Karpas-422 (cell line): ENCODE data around the gene AQP6. TPM values are rescaled to one million over a fixed set of nuclear protein-coding genes. Genes with fewer than 3 reads are reported as not detected.

ENCODE experiments used
- DNase-seq: peaks from one replicate; pipeline ENCODE4 v3.0.0-alpha.2; 2015
- H2AFZ ChIP-seq: fragments of 200-600 bp; sonication (generic); 2 replicates; pipeline ENCODE4 v1.6.1; 2014; ENCODE audit warnings: antibody characterized with exemption, low read length, mixed read lengths
- H3K27ac ChIP-seq: fragments of 200-600 bp; sonication (generic); 2 replicates; pipeline ENCODE4 v1.5.1; 2014; ENCODE audit warnings: mild to moderate bottlenecking, low read length, moderate library complexity
- H3K27me3 ChIP-seq: fragments of 200-600 bp; sonication (generic); 2 replicates; pipeline ENCODE4 v1.6.1; 2014; ENCODE audit warnings: low read length, mixed read lengths
- H3K36me3 ChIP-seq: fragments of 200-600 bp; sonication (generic); 2 replicates; pipeline ENCODE4 v1.6.1; 2014; ENCODE audit warnings: low read length, mixed read lengths; ENCODE audit not compliant: insufficient read depth
- H3K4me1 ChIP-seq: fragments of 200-600 bp; sonication (generic); 2 replicates; pipeline ENCODE4 v1.6.1; 2014; ENCODE audit warnings: mild to moderate bottlenecking, low read length, mixed read lengths
- H3K4me2 ChIP-seq: fragments of 200-600 bp; sonication (generic); 2 replicates; pipeline ENCODE4 v1.6.1; 2014; ENCODE audit warnings: low read length, low read depth, mild to moderate bottlenecking; ENCODE audit not compliant: poor library complexity, severe bottlenecking
- H3K4me3 ChIP-seq: fragments of 200-600 bp; sonication (generic); 2 replicates; pipeline ENCODE4 v1.5.1; 2014; ENCODE audit warnings: mild to moderate bottlenecking, antibody characterized with exemption, low read length, mixed read lengths
- H3K79me2 ChIP-seq: fragments of 200-600 bp; sonication (generic); 2 replicates; pipeline ENCODE4 v1.6.1; 2014; ENCODE audit warnings: mild to moderate bottlenecking, low read length, mixed read lengths
- H3K9ac ChIP-seq: fragments of 200-600 bp; sonication (generic); 2 replicates; pipeline ENCODE4 v1.6.0; 2014; ENCODE audit warnings: low read length
- H3K9me2 ChIP-seq: fragments of 200-600 bp; sonication (generic), shearing (Covaris generic); replicated peaks from 2 replicates; pipeline ENCODE4 v1.6.0; 2014; ENCODE audit warnings: mild to moderate bottlenecking, low read length, moderate library complexity; ENCODE audit not compliant: insufficient read depth
- H3K9me3 ChIP-seq: fragments of 300-700, 200-600 bp; sonication (generic); 2 replicates; pipeline ENCODE4 v1.6.1; 2014; ENCODE audit warnings: low read length, mixed read lengths
- H4K20me1 ChIP-seq: fragments of 200-600 bp; sonication (generic); 2 replicates; pipeline ENCODE4 v1.6.1; 2014; ENCODE audit warnings: mild to moderate bottlenecking, antibody characterized with exemption, low read length, low read depth; ENCODE audit not compliant: insufficient read depth
- total RNA-seq: library from RNA; depleted of rRNA; stranded (reverse); fragments of >200 nt; shearing (Covaris generic); gene quantifications from 2 replicates; pipeline ENCODE4 v1.2.3, GENCODE V29; 2014; ENCODE audit warnings: low replicate concordance

The AQP6 gene
- total RNA-seq, 1 experiment from 2014 or later: 0.04 TPM

DNA sequence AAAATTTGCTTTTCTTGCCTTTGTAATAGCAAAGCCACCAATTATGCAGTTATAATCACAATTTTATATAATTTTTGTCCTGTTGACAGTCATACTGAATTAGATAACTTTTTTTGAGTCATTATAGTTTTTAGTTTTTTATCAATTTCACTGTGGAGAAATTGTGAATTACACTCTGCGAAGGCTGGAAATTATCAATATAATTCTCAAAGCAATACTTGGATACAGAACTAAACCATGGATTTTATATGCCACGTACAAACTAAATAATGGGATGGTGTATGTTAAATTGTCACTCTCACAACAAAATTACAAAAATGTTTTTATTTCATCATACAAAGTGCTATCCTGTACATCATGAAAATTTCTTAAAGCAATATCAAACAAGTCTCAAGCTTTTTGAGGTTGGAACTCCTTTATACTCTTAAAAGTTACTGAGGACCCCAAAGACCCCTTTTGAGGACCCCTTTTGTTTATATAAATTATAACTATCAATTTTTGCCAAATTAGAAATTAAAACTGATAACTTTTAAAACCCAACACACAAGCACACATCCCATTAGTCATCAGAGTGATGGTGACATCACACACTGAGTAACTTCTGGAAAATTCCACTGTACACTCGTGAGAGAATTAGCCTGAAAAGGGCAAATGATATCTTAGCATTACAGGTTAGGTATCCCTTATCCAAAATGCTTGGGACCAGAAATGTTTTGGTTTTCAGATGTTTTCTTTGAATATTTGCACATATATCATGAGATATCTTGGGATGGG lies 42.0 kb upstream of the AQP6 start:
- H3K36me3 ChIP-seq: no peaks in the 10 kb centered on the region
- no peaks in the 10 kb centered on the region for H3K9me3 ChIP-seq
- no peak for DNase-seq
- H3K4me3 ChIP-seq: no peak overlapping the region
- H3K27ac ChIP-seq: no peak overlapping the region
- no peak overlapping the region for H3K4me2 ChIP-seq
- H3K9me2 ChIP-seq: no peaks in the 10 kb centered on the region
- no peaks in the 10 kb centered on the region for H3K27me3 ChIP-seq
- H3K4me1 ChIP-seq: peaks cover 12% of the 10 kb centered on the region
- H2AFZ ChIP-seq: no peak overlapping the region
- H4K20me1 ChIP-seq: no peaks in the 10 kb centered on the region
- no peak overlapping the region for H3K9ac ChIP-seq
- no peaks in the 10 kb centered on the region for H3K79me2 ChIP-seq

DNA sequence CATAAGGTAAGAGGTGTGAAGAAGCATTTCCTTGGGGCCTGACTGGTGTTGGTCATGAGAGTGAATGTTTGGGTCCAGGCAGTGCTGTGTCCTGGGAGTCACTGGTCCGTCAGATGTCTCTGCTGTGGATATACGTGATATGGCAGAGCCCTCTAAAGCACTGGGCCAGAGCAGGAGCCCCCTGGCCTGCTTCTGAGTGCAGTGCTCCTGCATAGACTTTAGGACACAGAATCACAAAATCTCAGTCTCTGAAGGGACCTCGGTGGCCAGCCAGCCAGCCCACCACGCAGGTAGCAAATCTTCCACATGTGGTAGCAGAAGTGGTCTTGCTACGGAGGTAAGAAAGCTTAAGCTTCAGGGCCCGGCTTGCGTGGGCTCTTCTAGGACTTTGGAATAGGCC lies 40.7 kb upstream of the AQP6 start:
- no peak for DNase-seq
- Histone ChIP-seq H3K4me2 (no peak overlapping the region), H2AFZ (0 out of 2 replicates have a peak overlapping the region, but pooled peaks have one; percentile 1), H3K9me3 (no peaks in the 10 kb centered on the region), H3K4me1 (peaks cover 12% of the 10 kb centered on the region), H3K9ac (no peak overlapping the region), H3K9me2 (no peaks in the 10 kb centered on the region), H3K36me3 (no peaks in the 10 kb centered on the region), H4K20me1 (no peaks in the 10 kb centered on the region), H3K27me3 (no peaks in the 10 kb centered on the region), H3K27ac (no peak overlapping the region), H3K79me2 (no peaks in the 10 kb centered on the region), H3K4me3 (no peak overlapping the region)

DNA sequence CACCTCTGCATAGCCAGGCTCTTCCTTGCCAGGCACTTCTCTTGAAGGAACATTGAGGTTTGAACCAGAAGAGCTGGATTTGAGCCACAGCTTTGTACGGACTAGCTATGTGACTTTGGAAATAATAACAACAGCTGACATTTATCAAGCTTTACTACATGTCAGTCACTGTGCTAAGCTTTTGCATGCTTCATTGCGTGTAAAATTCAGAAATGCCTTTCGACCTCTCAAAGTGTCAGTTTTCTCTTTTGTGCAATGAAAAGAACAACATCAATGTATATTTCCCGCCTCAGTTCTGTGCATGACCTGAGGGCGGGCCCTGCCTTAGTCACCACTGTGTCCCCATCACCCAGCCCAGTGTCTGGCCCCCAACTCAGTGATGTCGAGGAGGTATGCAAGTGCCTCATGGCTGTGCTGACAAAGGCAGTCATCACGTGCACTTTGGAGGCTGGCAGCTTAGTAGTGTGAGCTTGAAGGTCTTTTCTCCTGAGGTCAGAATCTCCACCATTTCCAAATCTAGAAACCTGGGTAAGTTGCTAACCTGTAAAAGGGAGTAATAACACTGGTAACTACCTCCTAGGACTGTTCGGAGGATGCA lies 40.1 kb upstream of the AQP6 start:
- Histone ChIP-seq H3K79me2 (no peaks in the 10 kb centered on the region), H3K4me3 (no peak overlapping the region)
- no peak for DNase-seq

DNA sequence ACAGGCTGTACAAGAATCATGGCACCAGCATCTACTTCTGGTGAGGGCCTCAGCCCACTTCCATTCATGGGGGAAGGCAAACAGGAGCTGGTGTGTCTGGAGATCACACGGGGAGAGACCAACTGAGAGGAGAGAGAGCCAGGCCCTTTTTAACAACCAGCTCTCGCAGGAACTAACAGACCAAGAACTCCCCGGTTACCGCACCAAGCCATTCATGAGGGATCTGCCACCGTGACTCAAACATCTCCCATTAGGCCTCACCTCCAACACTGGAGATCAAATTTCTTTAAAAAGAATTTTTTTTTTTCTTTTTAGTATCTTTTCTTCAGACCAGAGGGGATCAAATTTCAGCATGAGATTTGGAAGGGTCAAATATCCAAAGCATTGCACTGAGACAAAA lies 39.0 kb upstream of the AQP6 start:
- Histone ChIP-seq H3K9ac (0 out of 2 replicates have a peak overlapping the region, but pooled peaks have one; percentile 12), H3K9me3 (no peaks in the 10 kb centered on the region), H3K4me1 (peaks cover 27% of the 10 kb centered on the region), H3K4me3 (no peak overlapping the region), H3K36me3 (no peaks in the 10 kb centered on the region), H3K79me2 (no peaks in the 10 kb centered on the region), H3K27me3 (no peaks in the 10 kb centered on the region), H3K9me2 (no peaks in the 10 kb centered on the region), H3K4me2 (no peak overlapping the region), H4K20me1 (no peaks in the 10 kb centered on the region), H2AFZ (no peak overlapping the region), H3K27ac (no peak overlapping the region)
- DNase-seq: peak; percentile 52

More for the DNA sequence above, 40.1 kb upstream of the AQP6 start:
- Histone ChIP-seq H3K9me2 (no peaks in the 10 kb centered on the region), H3K4me2 (no peak overlapping the region), H3K36me3 (no peaks in the 10 kb centered on the region), H3K4me1 (peaks cover 16% of the 10 kb centered on the region), H3K9ac (no peak overlapping the region), H3K27me3 (no peaks in the 10 kb centered on the region), H3K9me3 (no peaks in the 10 kb centered on the region), H3K27ac (no peak overlapping the region), H4K20me1 (no peaks in the 10 kb centered on the region), H2AFZ (no peak overlapping the region)

DNA sequence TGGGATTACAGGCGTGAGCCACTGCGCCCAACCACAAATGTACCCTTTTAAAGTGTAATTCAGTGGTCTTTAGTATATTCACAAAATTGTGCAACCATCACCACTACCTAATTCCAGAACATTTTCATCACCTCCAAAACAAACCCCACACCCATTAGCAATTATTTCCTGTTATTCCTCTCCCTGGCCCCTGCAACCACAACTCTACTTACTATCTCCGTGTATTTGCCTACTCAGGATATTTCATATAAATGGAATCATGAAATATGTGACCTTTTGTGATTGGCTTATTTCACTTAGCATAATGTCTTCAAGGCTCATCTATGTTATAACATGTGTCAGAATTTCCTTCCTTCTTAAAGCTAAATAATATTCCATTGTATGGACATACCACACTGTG lies 38.2 kb upstream of the AQP6 start:
- Histone ChIP-seq H3K27me3 (no peaks in the 10 kb centered on the region), H3K4me3 (no peak overlapping the region), H4K20me1 (no peaks in the 10 kb centered on the region), H3K36me3 (no peaks in the 10 kb centered on the region), H3K4me2 (no peak overlapping the region), H3K9me3 (no peaks in the 10 kb centered on the region), H3K9me2 (no peaks in the 10 kb centered on the region), H2AFZ (no peak overlapping the region), H3K4me1 (peaks cover 32% of the 10 kb centered on the region), H3K27ac (no peak overlapping the region), H3K79me2 (no peaks in the 10 kb centered on the region), H3K9ac (no peak overlapping the region)
- no peak for DNase-seq

DNA sequence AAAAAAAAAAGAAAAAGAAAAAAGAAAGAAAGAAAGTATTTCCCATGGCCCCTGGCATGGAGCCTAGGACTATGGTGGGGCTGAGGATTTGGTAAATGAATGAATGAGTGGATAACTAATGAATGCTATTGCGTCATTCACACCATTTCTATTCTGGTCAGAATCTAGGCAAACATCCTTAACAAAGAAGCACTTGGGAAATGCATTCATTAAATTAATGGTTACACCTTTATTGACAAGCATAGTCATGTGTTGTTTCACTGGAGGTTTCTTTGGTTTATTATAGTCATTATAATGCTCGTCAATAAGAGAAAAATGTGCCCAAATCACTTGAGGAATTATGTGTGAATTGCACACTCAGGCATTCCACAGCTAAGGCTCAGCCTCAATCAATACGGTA lies 35.8 kb upstream of the AQP6 start:
- no peaks in the 10 kb centered on the region for H3K9me2 ChIP-seq
- no peak overlapping the region for H3K27ac ChIP-seq
- H3K4me1 ChIP-seq: peaks cover 56% of the 10 kb centered on the region
- no peaks in the 10 kb centered on the region for H3K79me2 ChIP-seq
- H3K27me3 ChIP-seq: no peaks in the 10 kb centered on the region
- H4K20me1 ChIP-seq: no peaks in the 10 kb centered on the region
- no peak overlapping the region for H3K4me2 ChIP-seq
- no peak overlapping the region for H2AFZ ChIP-seq
- H3K36me3 ChIP-seq: no peaks in the 10 kb centered on the region
- no peak overlapping the region for H3K4me3 ChIP-seq
- no peak for DNase-seq
- H3K9ac ChIP-seq: no peak overlapping the region
- H3K9me3 ChIP-seq: no peaks in the 10 kb centered on the region

DNA sequence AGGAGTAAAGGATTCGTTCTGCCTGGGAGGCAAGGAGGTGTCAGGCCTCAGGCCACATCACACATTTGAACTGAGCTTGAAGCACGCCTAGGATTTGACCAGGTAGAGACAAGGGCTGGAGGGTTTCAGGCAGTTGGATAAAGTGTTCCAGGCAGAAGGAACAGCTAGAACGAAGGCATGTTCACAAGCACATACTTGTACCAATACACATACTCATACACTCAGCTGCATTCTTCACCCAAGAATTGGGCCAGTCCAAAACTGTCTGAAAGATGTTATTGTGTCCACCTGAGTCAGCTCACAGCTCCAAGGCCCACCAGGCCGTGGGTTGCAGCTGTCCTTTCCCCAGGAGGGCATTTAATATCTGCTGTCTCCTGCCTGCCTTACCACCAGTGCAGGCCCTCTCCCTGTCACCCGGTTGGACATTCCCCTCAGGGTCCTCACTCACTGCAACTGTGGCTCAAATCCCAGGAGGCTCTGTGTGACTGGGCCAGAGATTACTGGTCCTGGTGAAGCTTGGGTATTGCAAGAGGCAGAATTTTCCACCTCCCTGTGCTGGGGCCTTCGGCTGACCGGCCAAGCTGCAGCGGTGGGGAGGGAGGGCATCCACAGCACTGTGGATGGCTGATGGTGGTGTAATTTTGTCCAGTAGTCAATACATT lies 35.0 kb upstream of the AQP6 start:
- Histone ChIP-seq H3K27ac (no peak overlapping the region), H3K27me3 (no peaks in the 10 kb centered on the region), H2AFZ (no peak overlapping the region), H3K4me2 (no peak overlapping the region), H3K9me3 (no peaks in the 10 kb centered on the region), H3K9ac (no peak overlapping the region), H4K20me1 (no peaks in the 10 kb centered on the region), H3K9me2 (no peaks in the 10 kb centered on the region), H3K36me3 (no peaks in the 10 kb centered on the region), H3K4me1 (peaks cover 64% of the 10 kb centered on the region), H3K4me3 (no peak overlapping the region), H3K79me2 (no peaks in the 10 kb centered on the region)
- no peak for DNase-seq

DNA sequence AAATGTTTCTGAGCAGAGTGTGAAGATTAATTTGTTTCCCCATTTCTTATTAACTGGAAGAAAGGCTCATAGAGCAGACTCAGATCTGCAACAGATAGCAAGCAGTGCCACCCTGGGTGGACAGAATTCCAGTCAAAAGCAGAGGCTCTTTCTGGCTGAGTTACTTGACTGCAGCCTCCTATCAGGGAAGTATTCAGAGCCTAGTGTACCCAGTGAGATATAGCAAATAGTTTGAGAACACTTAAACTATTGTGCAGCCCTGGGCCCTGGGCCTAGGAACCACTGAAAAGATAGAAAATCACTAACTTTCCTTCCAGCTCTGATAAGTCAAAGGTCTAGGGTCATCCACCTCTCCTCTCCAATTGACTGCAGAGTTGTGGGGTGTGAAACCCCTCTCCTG lies 33.4 kb upstream of the AQP6 start:
- Histone ChIP-seq H3K9ac (no peak overlapping the region), H3K79me2 (no peaks in the 10 kb centered on the region), H3K9me3 (no peaks in the 10 kb centered on the region), H3K4me2 (no peak overlapping the region), H3K4me1 (peaks cover 71% of the 10 kb centered on the region), H2AFZ (no peak overlapping the region), H3K27ac (peak overlapping the region; percentile 48), H3K4me3 (no peak overlapping the region), H3K36me3 (no peaks in the 10 kb centered on the region), H3K9me2 (no peaks in the 10 kb centered on the region), H3K27me3 (no peaks in the 10 kb centered on the region), H4K20me1 (no peaks in the 10 kb centered on the region)
- no peak for DNase-seq
